Measurements from ENCODE around the gene AURKAIP1. TPM values are rescaled to one million over a fixed set of nuclear protein-coding genes. Genes with fewer than 3 reads are reported as not detected.
A peak's percentile ranks its signal among the peaks of the same experiment; 100 is the strongest.

Gene AURKAIP1
- total and polyA plus RNA-seq, 2 of the 13 experiments (the other 11 are each of a cell fraction or from before 2014, with no cell fraction given): 69.5 to 175 TPM

- TF ChIP-seq ZXDC (CRISPR knock-in tag; IDR thresholded peaks at IDR 0.05) (no peak), FOXJ3 (CRISPR knock-in tag; IDR thresholded peaks at IDR 0.05; ENCODE audit: borderline replicate concordance) (no peak), TCF7L2 (IDR thresholded peaks at IDR 0.05; ENCODE audit: low read depth, low read length) (no peak), HHEX (CRISPR knock-in tag; IDR thresholded peaks at IDR 0.05) (no peak), ZNF687 (CRISPR knock-in tag; IDR thresholded peaks at IDR 0.05) (peak; percentile 65), ZNF292 (CRISPR knock-in tag; IDR thresholded peaks at IDR 0.05; ENCODE audit: borderline replicate concordance, low read depth) (peak; percentile 70; the same call in 1 of the 2 replicates), ZNF605 (CRISPR knock-in tag; IDR thresholded peaks at IDR 0.05) (no peak), ZNF75D (CRISPR knock-in tag; IDR thresholded peaks at IDR 0.05; ENCODE audit: borderline replicate concordance) (no peak), SMC3 (IDR thresholded peaks at IDR 0.05; ENCODE audit: low read length) (peak; percentile 19; the same call in 1 of the 2 replicates), ZNF709 (CRISPR knock-in tag; IDR thresholded peaks at IDR 0.05) (no peak), FLYWCH1 (CRISPR knock-in tag; IDR thresholded peaks at IDR 0.05) (no peak), RARA (CRISPR knock-in tag; IDR thresholded peaks at IDR 0.05) (peak; percentile 13; the same call in 1 of the 2 replicates), CTCF (CRISPR knock-in tag; IDR thresholded peaks at IDR 0.05) (peak; percentile 44), ZMYM3 (CRISPR knock-in tag; IDR thresholded peaks at IDR 0.05) (0 out of 2 replicates have a peak, but pooled peaks have one; percentile 10), ZNF792 (CRISPR knock-in tag; IDR thresholded peaks at IDR 0.05) (0 out of 2 replicates have a peak, but pooled peaks have one; percentile 49), ZBTB42 (CRISPR knock-in tag; IDR thresholded peaks at IDR 0.05) (no peak), RNF2 (conservative IDR thresholded peaks at IDR 0.05; ENCODE audit: low read depth) (no peak), ZNF597 (CRISPR knock-in tag; IDR thresholded peaks at IDR 0.05) (no peak), ZNF34 (CRISPR knock-in tag; IDR thresholded peaks at IDR 0.05; ENCODE audit: borderline replicate concordance) (no peak), SUZ12 (IDR thresholded peaks at IDR 0.05; ENCODE audit: low read depth, low read length) (no peak), ZKSCAN8 (CRISPR knock-in tag; IDR thresholded peaks at IDR 0.05; ENCODE audit: borderline replicate concordance) (peak; percentile 86), ETV5 (CRISPR knock-in tag; IDR thresholded peaks at IDR 0.05; ENCODE audit: borderline replicate concordance) (peak; percentile 33; the same call in 1 of the 2 replicates)
Measured at GRCh38 chr1:1361982-1362423, 13.0 kb downstream of the AURKAIP1 start (continued).
